Posterior vena cava (tissue), 2 donors: ENCODE data around the gene ACTL10. TPM values are rescaled to one million over a fixed set of nuclear protein-coding genes. Genes with fewer than 3 reads are reported as not detected.
"Not testable (repeated sequence)": the region's sequence is repeated elsewhere in the genome, so short reads cannot be mapped to it uniquely, and the experiment has no call there.

Experiments
- DNase-seq: peaks from one replicate; pipeline ENCODE4 v3.0.0-alpha.2; 2020; ENCODE audit warnings: low spot score
- intact Hi-C, 2 donors: fragments of 100-400 bp; cut with DNase I; formaldehyde crosslinking; loops; one replicate each; pipeline versions ENCODE4 v1.14.1 to v1.14.2; 2022 to 2023
- long read RNA-seq, 2 donors: library from polyadenylated mRNA; unstranded; transcript quantifications; one replicate each; pipeline ENCODE4 v2.0.0, GENCODE V29; 2020 to 2021
- total RNA-seq, 2 donors: library from RNA; stranded (reverse); fragmentation: NEBNext Ultra II Directional; extraction: Animal tissue kit (Norgen Biotek cat#: 25700); gene quantifications; one replicate each; pipeline ENCODE4 v1.2.1, GENCODE V29; 2021
- donor health status: DM: yes; HTN: yes; CAD: no.
- donor health status: DM: yes; HTN: yes; CAD: no.

The ACTL10 gene
- total RNA-seq: 1 to 10 TPM; 1.2 to 1.4 TPM
- long read RNA-seq, donor 1: 0 reads
- long read RNA-seq, donor 2, transcript ACTL10-201 (1 exons, 2,028 nt): major isoform, 13 of 13 reads
- long read RNA-seq, donor 2, partial matches to known transcripts: 0 of 13 reads
- long read RNA-seq, donor 2, other reads (novel, unspliced or antisense): 0 of 13 reads

- intact Hi-C loops: loop anchor here in 1 of 2 donors (5.0 kb wide), 1 partner anchor 66 kb away; the partner anchor contains the start of gene ZNF341
- peak; percentile 100 for DNase-seq
Observed at GRCh38 chr20:33666293-33667244, at the start of gene ACTL10. TSS of gene ACTL10 (plus strand) at chr20:33666943. CDS start at chr20:33667498, 555 bp downstream.

GRCh38 chr20:33621717-33622400 lies 44.9 kb upstream of the ACTL10 start:
- no peak for DNase-seq
- intact Hi-C loops: no loop called here

- intact Hi-C loops: no loop called here
- no peak for DNase-seq
Observed at GRCh38 chr20:33622705-33623365, 43.9 kb upstream of the ACTL10 start.

- DNase-seq: no peak
- intact Hi-C loops: no loop called here
Observed at GRCh38 chr20:33624399-33624798, 42.3 kb upstream of the ACTL10 start.

- DNase-seq: no peak
- intact Hi-C loops: no loop called here
Observed at GRCh38 chr20:33626190-33626589, 40.6 kb upstream of the ACTL10 start.

- DNase-seq: no peak
- intact Hi-C loops: no loop called here
Observed at GRCh38 chr20:33627577-33628216, 39.0 kb upstream of the ACTL10 start.

- intact Hi-C loops: no loop called here
- DNase-seq: no peak
Observed at GRCh38 chr20:33629533-33629932, 37.2 kb upstream of the ACTL10 start.

GRCh38 chr20:33629979-33630378 lies 36.8 kb upstream of the ACTL10 start:
- no peak for DNase-seq
- intact Hi-C loops: no loop called here

- DNase-seq: no peak
Observed at GRCh38 chr20:33630507-33630906, 36.2 kb upstream of the ACTL10 start.

GRCh38 chr20:33631910-33632309 lies 34.8 kb upstream of the ACTL10 start:
- DNase-seq, intact Hi-C loops: not testable (repeated sequence)

More at GRCh38 chr20:33630507-33630906, 36.2 kb upstream of the ACTL10 start:
- intact Hi-C loops: no loop called here

GRCh38 chr20:33635341-33635740 lies 31.4 kb upstream of the ACTL10 start:
- intact Hi-C loops: no loop called here
- no peak for DNase-seq

- no peak for DNase-seq
- intact Hi-C loops: no loop called here
Observed at GRCh38 chr20:33636776-33637175, 30.0 kb upstream of the ACTL10 start.

GRCh38 chr20:33640287-33640686 lies 26.5 kb upstream of the ACTL10 start:
- intact Hi-C loops: loop anchor here in 1 of 2 donors (10.0 kb wide), 1 partner anchor 625 kb away; no protein-coding TSS in a partner anchor
- DNase-seq: no peak

GRCh38 chr20:33644313-33645071 lies 22.3 kb upstream of the ACTL10 start:
- intact Hi-C loops: loop anchor here in 1 of 2 donors (1.0 to 10.0 kb wide), 2 partner anchors 33 to 630 kb away; no protein-coding TSS in a partner anchor
- no peak for DNase-seq

GRCh38 chr20:33645072-33645358 lies 21.7 kb upstream of the ACTL10 start:
- intact Hi-C loops: loop anchor here in 1 of 2 donors (1.0 to 10.0 kb wide), 2 partner anchors 34 to 630 kb away; no protein-coding TSS in a partner anchor
- DNase-seq: no peak

GRCh38 chr20:33645396-33645795 lies 21.3 kb upstream of the ACTL10 start:
- no peak for DNase-seq
- intact Hi-C loops: loop anchor here in 1 of 2 donors (1.0 to 10.0 kb wide), 2 partner anchors 34 to 631 kb away; no protein-coding TSS in a partner anchor

- DNase-seq: no peak
- intact Hi-C loops: loop anchor here in 1 of 2 donors (10.0 kb wide), 1 partner anchor 631 kb away; no protein-coding TSS in a partner anchor
Observed at GRCh38 chr20:33646191-33646590, 20.6 kb upstream of the ACTL10 start.
